HG03139 (cell line): ENCODE measurements around the gene MPC1.
A peak's percentile ranks its signal among the peaks of the same experiment; 100 is the strongest.
"Not testable (repeated sequence)": the region's sequence is repeated elsewhere in the genome, so short reads cannot be mapped to it uniquely, and the experiment has no call there.

Experiments
- ATAC-seq: cut with Tn5 transposase; IDR thresholded peaks from one replicate; pipeline ENCODE4 v1.9.1; 2021; ENCODE audit not compliant: unreplicated experiment

The MPC1 gene

GRCh38 chr6:166382500-166382932 is 224 bp downstream of the MPC1 start:
- no peak for ATAC-seq

GRCh38 chr6:166381733-166382499 is 824 bp downstream of the MPC1 start:
- peak; percentile 42 for ATAC-seq

GRCh38 chr6:166381381-166381732 is 1.4 kb downstream of the MPC1 start:
- no peak for ATAC-seq

GRCh38 chr6:166379800-166380199 is 2.9 kb downstream of the MPC1 start:
- ATAC-seq: no peak

- no peak for ATAC-seq
Observed at GRCh38 chr6:166379103-166379586, 3.6 kb downstream of the MPC1 start.

- no peak for ATAC-seq
Observed at GRCh38 chr6:166377721-166378120, 5.0 kb downstream of the MPC1 start.

GRCh38 chr6:166375013-166375412 is 7.7 kb downstream of the MPC1 start:
- no peak for ATAC-seq

GRCh38 chr6:166370489-166370888 is 12.3 kb downstream of the MPC1 start:
- no peak for ATAC-seq

GRCh38 chr6:166369782-166370181 is 13.0 kb downstream of the MPC1 start:
- ATAC-seq: no peak

- ATAC-seq: no peak
Observed at GRCh38 chr6:166366921-166367320, 15.8 kb downstream of the MPC1 start.

- no peak for ATAC-seq
Observed at GRCh38 chr6:166365806-166366205, 16.9 kb downstream of the MPC1 start.

- no peak for ATAC-seq
Observed at GRCh38 chr6:166365221-166365620, 17.5 kb downstream of the MPC1 start.

- ATAC-seq: no peak
Observed at GRCh38 chr6:166364456-166364855, 18.3 kb downstream of the MPC1 start.

GRCh38 chr6:166362427-166362826 is 20.3 kb downstream of the MPC1 start:
- not testable (repeated sequence) for ATAC-seq

- ATAC-seq: no peak
Observed at GRCh38 chr6:166361077-166361429, 21.7 kb downstream of the MPC1 start.

- ATAC-seq: no peak
Observed at GRCh38 chr6:166360243-166361076, 22.3 kb downstream of the MPC1 start.

- no peak for ATAC-seq
Observed at GRCh38 chr6:166355552-166355951, 27.2 kb downstream of the MPC1 start.

GRCh38 chr6:166354965-166355364 is 27.8 kb downstream of the MPC1 start:
- no peak for ATAC-seq

- ATAC-seq: no peak
Observed at GRCh38 chr6:166354143-166354542, 28.6 kb downstream of the MPC1 start.

- no peak for ATAC-seq
Observed at GRCh38 chr6:166353507-166353906, 29.2 kb downstream of the MPC1 start.

- ATAC-seq: no peak
Observed at GRCh38 chr6:166352923-166353322, 29.8 kb downstream of the MPC1 start.

- ATAC-seq: peak; percentile 99
Observed at GRCh38 chr6:166351715-166352285, 30.9 kb downstream of the MPC1 start.
